Progenitor cell of endocrine pancreas (in vitro differentiated cells): ENCODE data around the gene FSHR. TPM values are rescaled to one million over a fixed set of nuclear protein-coding genes. Genes with fewer than 3 reads are reported as not detected.

Experiments used
- DNase-seq: peaks from one replicate; pipeline ENCODE4 v3.0.0; 2021; ENCODE audit warnings: low spot score; ENCODE audit not compliant: unreplicated experiment
- H3K27ac Mint-ChIP-seq: 2 replicates; pipeline ENCODE4 v1.8.0; 2021; ENCODE audit warnings: mild to moderate bottlenecking, moderate library complexity, mixed read lengths
- H3K27me3 Mint-ChIP-seq: 2 replicates; pipeline ENCODE4 v1.8.0; 2021; ENCODE audit warnings: mixed read lengths
- H3K36me3 Mint-ChIP-seq: 2 replicates; pipeline ENCODE4 v1.8.0; 2022; ENCODE audit warnings: mixed read lengths; ENCODE audit not compliant: insufficient read depth
- H3K4me1 Mint-ChIP-seq: 2 replicates; pipeline ENCODE4 v1.8.0; 2021; ENCODE audit warnings: low read depth, mixed read lengths
- H3K4me3 Mint-ChIP-seq: 2 replicates; pipeline ENCODE4 v1.8.0; 2021; ENCODE audit warnings: low read depth, mild to moderate bottlenecking, moderate library complexity, mixed read lengths
- H3K9me3 Mint-ChIP-seq: 2 replicates; pipeline ENCODE4 v1.8.0; 2021; ENCODE audit warnings: low read depth, mixed read lengths
- CTCF ChIP-seq: fragments of 200-600 bp; sonication (generic); IDR thresholded peaks from one replicate; pipeline ENCODE4 v1.5.0; 2021; ENCODE audit warnings: antibody characterized with exemption, mild to moderate bottlenecking; ENCODE audit not compliant: unreplicated experiment
- long read RNA-seq: library from polyadenylated mRNA; unstranded; transcript quantifications from one replicate; pipeline ENCODE4 v2.0.0, GENCODE V29; 2020
- total RNA-seq: library from RNA; stranded (reverse); gene quantifications from 2 replicates; pipeline ENCODE4 v1.2.1, GENCODE V29; 2021

FSHR gene
- total RNA-seq = 0.44 and 0.74 TPM in 2 replicates
- long read RNA-seq, partial matches to known transcripts = 0 of 1 reads
- long read RNA-seq, other reads (novel, unspliced or antisense) = 1 of 1 reads

- peak within 1 kb of the TSS; percentile 23 for H3K4me3 Mint-ChIP-seq
- H3K9me3 Mint-ChIP-seq = no peaks in the 10 kb centered on the region
Observed at GRCh38 chr2:49154140-49154539, at the start of gene FSHR. FSHR (minus strand) TSS chr2:49154515; CDS start chr2:49154417, 98 bp downstream.

GRCh38 chr2:49199266-49199665, 45.0 kb upstream of the FSHR start:
- H3K27ac Mint-ChIP-seq = no peak overlapping the region
- no peak for TF ChIP-seq CTCF
- H3K27me3 Mint-ChIP-seq = no peaks in the 10 kb centered on the region
- peaks cover 11% of the 10 kb centered on the region for H3K4me1 Mint-ChIP-seq
- no peak overlapping the region for H3K4me3 Mint-ChIP-seq
- H3K9me3 Mint-ChIP-seq = no peaks in the 10 kb centered on the region
- no peaks in the 10 kb centered on the region for H3K36me3 Mint-ChIP-seq
- DNase-seq = no peak

More at GRCh38 chr2:49154140-49154539, at the start of gene FSHR:
- no peak for TF ChIP-seq CTCF
- H3K27ac Mint-ChIP-seq = peak within 1 kb of the TSS; percentile 20
- H3K4me1 Mint-ChIP-seq = peaks cover 40% of the 10 kb centered on the region
- H3K27me3 Mint-ChIP-seq = no peaks in the 10 kb centered on the region
- DNase-seq = no peak
- no peaks in the 10 kb centered on the region for H3K36me3 Mint-ChIP-seq

- no peak for TF ChIP-seq CTCF
- no peak for DNase-seq
- Mint-ChIP-seq H3K4me1 (peaks cover 6% of the 10 kb centered on the region), H3K4me3 (no peak overlapping the region), H3K27ac (no peak overlapping the region), H3K9me3 (no peaks in the 10 kb centered on the region), H3K27me3 (no peaks in the 10 kb centered on the region), H3K36me3 (no peaks in the 10 kb centered on the region)
Observed at GRCh38 chr2:49194701-49195100, 40.4 kb upstream of the FSHR start.

GRCh38 chr2:49192036-49192435, 37.7 kb upstream of the FSHR start:
- no peak for DNase-seq
- no peaks in the 10 kb centered on the region for H3K27me3 Mint-ChIP-seq
- no peak for TF ChIP-seq CTCF
- H3K4me1 Mint-ChIP-seq = no peaks in the 10 kb centered on the region
- H3K27ac Mint-ChIP-seq = no peak overlapping the region
- H3K36me3 Mint-ChIP-seq = no peaks in the 10 kb centered on the region
- no peak overlapping the region for H3K4me3 Mint-ChIP-seq
- H3K9me3 Mint-ChIP-seq = peaks cover 1% of the 10 kb centered on the region

GRCh38 chr2:49189512-49190225, 35.4 kb upstream of the FSHR start:
- Mint-ChIP-seq H3K4me3 (no peak overlapping the region), H3K36me3 (no peaks in the 10 kb centered on the region), H3K9me3 (peaks cover 4% of the 10 kb centered on the region), H3K4me1 (no peaks in the 10 kb centered on the region), H3K27ac (no peak overlapping the region), H3K27me3 (no peaks in the 10 kb centered on the region)
- no peak for DNase-seq
- TF ChIP-seq CTCF = no peak
